ENCODE measurements around the gene LDLRAD4.

- no peak for TF ChIP-seq TARDBP (IDR thresholded peaks at IDR 0.05)
- TF ChIP-seq HDGF (IDR thresholded peaks at IDR 0.05; ENCODE audit: borderline replicate concordance) = no peak
- no peak for TF ChIP-seq FOXA1 (IDR thresholded peaks at IDR 0.05)
- TF ChIP-seq BHLHE40 (IDR thresholded peaks at IDR 0.05; ENCODE audit: borderline replicate concordance) = no peak
- TF ChIP-seq, protein P1, sequence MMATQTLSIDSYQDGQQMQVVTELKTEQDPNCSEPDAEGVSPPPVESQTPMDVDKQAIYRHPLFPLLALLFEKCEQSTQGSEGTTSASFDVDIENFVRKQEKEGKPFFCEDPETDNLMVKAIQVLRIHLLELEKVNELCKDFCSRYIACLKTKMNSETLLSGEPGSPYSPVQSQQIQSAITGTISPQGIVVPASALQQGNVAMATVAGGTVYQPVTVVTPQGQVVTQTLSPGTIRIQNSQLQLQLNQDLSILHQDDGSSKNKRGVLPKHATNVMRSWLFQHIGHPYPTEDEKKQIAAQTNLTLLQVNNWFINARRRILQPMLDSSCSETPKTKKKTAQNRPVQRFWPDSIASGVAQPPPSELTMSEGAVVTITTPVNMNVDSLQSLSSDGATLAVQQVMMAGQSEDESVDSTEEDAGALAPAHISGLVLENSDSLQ (IDR thresholded peaks at IDR 0.05) = no peak
These were observed 401.7 kb downstream of the LDLRAD4 start for GRCh38 chr18:13620206-13620672.

All from HEK293T (cell line).